WTC11 (cell line): Measurements from ENCODE around the gene CYB5D1. TPM values are rescaled to one million over a fixed set of nuclear protein-coding genes. Genes with fewer than 3 reads are reported as not detected.

Source experiments
- ATAC-seq: fragments of 200-7000 bp; cut with Tn5 transposase; 2 replicates; pipeline ENCODE4 v1.10.0; 2021; ENCODE audit warnings: mild to moderate bottlenecking, moderate library complexity
- CTCF ChIA-PET: fragments of 300-600 bp; sonication (Branson Sonifier 250); formaldehyde crosslinking; loops from one replicate; lab custom pipeline; 2021; ENCODE audit warnings: antibody characterized with exemption; lab: Charles Lee
- POLR2A ChIA-PET: fragments of 350-600 bp; sonication (Branson Sonifier 250); formaldehyde crosslinking; loops from one replicate; lab custom pipeline; 2021; ENCODE audit warnings: antibody characterized with exemption; lab: Charles Lee
- DNase-seq: peaks from one replicate; pipeline ENCODE4 v3.0.0; 2021; ENCODE audit warnings: low spot score
- H3K27ac Mint-ChIP-seq: 2 replicates; pipeline ENCODE4 v1.8.0; 2021; ENCODE audit warnings: mixed read lengths
- H3K27me3 Mint-ChIP-seq: 2 replicates; pipeline ENCODE4 v1.8.0; 2021; ENCODE audit warnings: low read depth, mild to moderate bottlenecking, moderate library complexity, mixed read lengths
- H3K36me3 Mint-ChIP-seq: 2 replicates; pipeline ENCODE4 v1.8.0; 2021; ENCODE audit warnings: mixed read lengths
- H3K4me1 Mint-ChIP-seq: 2 replicates; pipeline ENCODE4 v1.8.0; 2022; ENCODE audit warnings: mixed read lengths
- H3K4me3 Mint-ChIP-seq: 2 replicates; pipeline ENCODE4 v1.8.0; 2021; ENCODE audit warnings: mild to moderate bottlenecking, moderate library complexity, mixed read lengths
- H3K9me3 Mint-ChIP-seq: 2 replicates; pipeline ENCODE4 v1.8.0; 2021; ENCODE audit warnings: mixed read lengths
- CREM ChIP-seq: sonication (generic); formaldehyde crosslinking; IDR thresholded peaks from 2 replicates; pipeline ENCODE4 v1.8.1; 2022; ENCODE audit warnings: mild to moderate bottlenecking, missing genetic modification reagents, moderate library complexity
- E2F1 ChIP-seq: sonication (generic); formaldehyde crosslinking; IDR thresholded peaks from 2 replicates; pipeline ENCODE4 v1.8.0; 2022; ENCODE audit warnings: mild to moderate bottlenecking, missing genetic modification reagents
- EMX1 ChIP-seq: fragments of 250-450 bp; sonication (Bioruptor Pico); IDR thresholded peaks from 2 replicates; pipeline ENCODE4 v1.8.0; 2021; ENCODE audit warnings: mild to moderate bottlenecking
- GTF2I ChIP-seq: fragments of 250-450 bp; sonication (Bioruptor Pico); conservative IDR thresholded peaks from 2 replicates; pipeline ENCODE4 v1.4.0; 2021; ENCODE audit warnings: mild to moderate bottlenecking
- JUN ChIP-seq: sonication (generic); formaldehyde crosslinking; IDR thresholded peaks from 2 replicates; pipeline ENCODE4 v1.8.0; 2023; ENCODE audit warnings: mild to moderate bottlenecking, missing genetic modification reagents
- MAX ChIP-seq: sonication (generic); formaldehyde crosslinking; IDR thresholded peaks from 2 replicates; pipeline ENCODE4 v1.8.0; 2022; ENCODE audit warnings: mild to moderate bottlenecking, missing genetic modification reagents
- MXD4 ChIP-seq: fragments of 250-450 bp; sonication (Bioruptor Pico); IDR thresholded peaks from 2 replicates; pipeline ENCODE4 v1.8.0; 2021; ENCODE audit warnings: mild to moderate bottlenecking, moderate library complexity, borderline replicate concordance
- NFE2L1 ChIP-seq: sonication (generic); formaldehyde crosslinking; IDR thresholded peaks from 2 replicates; pipeline ENCODE4 v1.8.1; 2023; ENCODE audit warnings: missing genetic modification reagents
- NR1H2 ChIP-seq: sonication (generic); formaldehyde crosslinking; IDR thresholded peaks from 2 replicates; pipeline ENCODE4 v1.9.0; 2021; ENCODE audit warnings: mild to moderate bottlenecking, moderate library complexity, missing genetic modification reagents
- NR2C2 ChIP-seq: sonication (generic); formaldehyde crosslinking; IDR thresholded peaks from 2 replicates; pipeline ENCODE4 v1.8.0; 2022; ENCODE audit warnings: mild to moderate bottlenecking, missing genetic modification reagents
- OVOL2 ChIP-seq: fragments of 250-450 bp; sonication (Bioruptor Pico); IDR thresholded peaks from 2 replicates; pipeline ENCODE4 v1.9.0; 2021; ENCODE audit warnings: mild to moderate bottlenecking, borderline replicate concordance
- PRRX2 ChIP-seq: fragments of 250-450 bp; sonication (Bioruptor Pico); IDR thresholded peaks from 2 replicates; pipeline ENCODE4 v1.8.0; 2021; ENCODE audit warnings: mild to moderate bottlenecking
- SMAD3 ChIP-seq: sonication (generic); formaldehyde crosslinking; IDR thresholded peaks from 2 replicates; pipeline ENCODE4 v1.8.0; 2022; ENCODE audit warnings: missing genetic modification reagents, mild to moderate bottlenecking, borderline replicate concordance
- SOX15 ChIP-seq: fragments of 250-450 bp; sonication (Bioruptor Pico); IDR thresholded peaks from 2 replicates; pipeline ENCODE4 v1.9.0; 2021; ENCODE audit warnings: mild to moderate bottlenecking
- TCF7 ChIP-seq: sonication (generic); formaldehyde crosslinking; IDR thresholded peaks from 2 replicates; pipeline ENCODE4 v1.8.0; 2022; ENCODE audit warnings: mild to moderate bottlenecking, low read depth, missing genetic modification reagents, moderate library complexity
- TEAD4 ChIP-seq: sonication (generic); formaldehyde crosslinking; IDR thresholded peaks from 2 replicates; pipeline ENCODE4 v1.8.0; 2022; ENCODE audit warnings: mild to moderate bottlenecking, missing genetic modification reagents
- USF1 ChIP-seq: sonication (generic); formaldehyde crosslinking; IDR thresholded peaks from 2 replicates; pipeline ENCODE4 v1.8.0; 2022; ENCODE audit warnings: mild to moderate bottlenecking, missing genetic modification reagents
- USF2 ChIP-seq: sonication (generic); formaldehyde crosslinking; IDR thresholded peaks from 2 replicates; pipeline ENCODE4 v1.8.1; 2023; ENCODE audit warnings: mild to moderate bottlenecking, missing genetic modification reagents, moderate library complexity
- ZNF263 ChIP-seq: sonication (generic); formaldehyde crosslinking; IDR thresholded peaks from 2 replicates; pipeline ENCODE4 v1.8.1; 2022; ENCODE audit warnings: low read depth, mild to moderate bottlenecking, moderate library complexity, missing genetic modification reagents
- ZNF425 ChIP-seq: fragments of 250-450 bp; sonication (Bioruptor Pico); conservative IDR thresholded peaks from 2 replicates; pipeline ENCODE4 v1.9.0; 2021; ENCODE audit warnings: mild to moderate bottlenecking
- total RNA-seq: library from RNA; stranded (reverse); gene quantifications from 3 replicates; pipeline ENCODE4 v1.2.3, GENCODE V29; 2021

CYB5D1 gene
- total RNA-seq, 1 experiment from 2014 or later = 15.2 TPM

GRCh38 chr17:7878234-7878633 lies 20.4 kb downstream of the CYB5D1 start (continued):
- TF ChIP-seq PRRX2 (CRISPR knock-in tag) (no peak), OVOL2 (CRISPR knock-in tag) (no peak), TCF7 (CRISPR knock-in tag) (no peak)

GRCh38 chr17:7880076-7880868 lies 22.5 kb downstream of the CYB5D1 start:
- TF ChIP-seq ZNF425 (CRISPR knock-in tag) = no peak
- no peak for TF ChIP-seq NR1H2 (CRISPR knock-in tag)
- no peak for TF ChIP-seq MAX (CRISPR knock-in tag)
- TF ChIP-seq NR2C2 (CRISPR knock-in tag) = no peak
- no peak for TF ChIP-seq ZNF263 (CRISPR knock-in tag)
- no peak for TF ChIP-seq USF1 (CRISPR knock-in tag)
- no peak for TF ChIP-seq GTF2I (CRISPR knock-in tag)
- no peak for TF ChIP-seq SMAD3 (CRISPR knock-in tag)
- TF ChIP-seq CREM = no peak
- TF ChIP-seq PRRX2 (CRISPR knock-in tag) = no peak
- no peak for TF ChIP-seq JUN
- no peak for TF ChIP-seq USF2
- no peak for TF ChIP-seq EMX1 (CRISPR knock-in tag)
- no peak for TF ChIP-seq E2F1 (CRISPR knock-in tag)
- TF ChIP-seq SOX15 (CRISPR knock-in tag) = no peak
- no peak for TF ChIP-seq NFE2L1
- TF ChIP-seq TEAD4 (CRISPR knock-in tag) = no peak
- no peak for TF ChIP-seq MXD4 (CRISPR knock-in tag)
- H3K4me3 Mint-ChIP-seq = no peak overlapping the region
- no peak for DNase-seq
- CTCF ChIA-PET = no interaction called here
- ATAC-seq = no peak
- H3K9me3 Mint-ChIP-seq = no peaks in the 10 kb centered on the region
- no peak overlapping the region for H3K27ac Mint-ChIP-seq
- POLR2A ChIA-PET = no interaction called here
- no peaks in the 10 kb centered on the region for H3K36me3 Mint-ChIP-seq
- peaks cover 2% of the 10 kb centered on the region; the same call in 1 of the 2 replicates for H3K4me1 Mint-ChIP-seq
- no peaks in the 10 kb centered on the region for H3K27me3 Mint-ChIP-seq
